Smooth muscle cell (in vitro differentiated cells): ENCODE results near the gene CAB39L. TPM values are rescaled to one million over a fixed set of nuclear protein-coding genes. Genes with fewer than 3 reads are reported as not detected.

Experiments
- DNase-seq: peaks from one replicate; lab custom pipeline; 2025; ENCODE audit not compliant: unreplicated experiment; lab: John Stamatoyannopoulos, UW
- H2AFZ ChIP-seq: fragments of 200-600 bp; sonication (generic); 2 replicates; pipeline ENCODE4 v1.6.0; 2016; ENCODE audit warnings: antibody characterized with exemption, low read depth, mild to moderate bottlenecking
- H3F3A ChIP-seq: fragments of 200-600 bp; sonication (generic); 2 replicates; pipeline ENCODE4 v1.6.0; 2017; ENCODE audit warnings: antibody characterized with exemption, low read depth
- H3K27ac ChIP-seq: fragments of 200-600 bp; sonication (generic); 2 replicates; pipeline ENCODE4 v1.5.1; 2016; ENCODE audit warnings: low read depth, mild to moderate bottlenecking
- H3K27me3 ChIP-seq: fragments of 200-600 bp; sonication (generic); 2 replicates; pipeline ENCODE4 v1.6.1; 2016; ENCODE audit warnings: low read depth, mild to moderate bottlenecking
- H3K36me3 ChIP-seq: fragments of 200-600 bp; sonication (generic); 2 replicates; pipeline ENCODE4 v1.5.1; 2016; ENCODE audit warnings: low read depth
- H3K4me1 ChIP-seq: fragments of 200-600 bp; sonication (generic); 2 replicates; pipeline ENCODE4 v1.5.1; 2016; ENCODE audit warnings: low read depth
- H3K4me2 ChIP-seq: fragments of 200-600 bp; sonication (generic); 2 replicates; pipeline ENCODE4 v1.6.0; 2016; ENCODE audit warnings: mild to moderate bottlenecking
- H3K4me3 ChIP-seq: fragments of 200-600 bp; sonication (generic); 2 replicates; pipeline ENCODE4 v1.5.1; 2016; ENCODE audit warnings: mild to moderate bottlenecking
- H3K79me2 ChIP-seq: fragments of 200-600 bp; sonication (generic); 2 replicates; pipeline ENCODE4 v1.6.0; 2016; ENCODE audit warnings: low read depth, mild to moderate bottlenecking
- H3K9ac ChIP-seq: fragments of 200-600 bp; sonication (generic); 2 replicates; pipeline ENCODE4 v1.6.0; 2016; ENCODE audit warnings: low read depth
- H3K9me3 ChIP-seq: fragments of 200-600 bp; sonication (generic); replicated peaks from 2 replicates; pipeline ENCODE4 v1.5.1; 2016; ENCODE audit warnings: low read depth
- H4K20me1 ChIP-seq: fragments of 200-600 bp; sonication (generic); 2 replicates; pipeline ENCODE4 v1.6.0; 2016; ENCODE audit warnings: low read depth
- WGBS: methylation state at CpG from one replicate; pipeline ENCODE4 v1.1.7; 2016; ENCODE audit warnings: low lambda C conversion rate; 5-methylcytosine and 5-hydroxymethylcytosine counted together
- polyA plus RNA-seq: library from polyadenylated mRNA; unstranded; fragments of >200 nt; fragmentation: Nextera tagmentation; extraction: Ambion mirVana; gene quantifications from 2 replicates; pipeline ENCODE4 v1.2.1, GENCODE V29; 2016
- total RNA-seq: library from RNA; depleted of rRNA; stranded (reverse); fragments of >200 nt; gene quantifications from 2 replicates; pipeline ENCODE4 v1.2.3, GENCODE V29; 2014
- TF ChIP-seq, protein P1 (sequence below): fragments of 200-600 bp; sonication (generic); IDR thresholded peaks from 2 replicates; pipeline ENCODE4 v1.5.1; 2017; ENCODE audit warnings: borderline replicate concordance, mild to moderate bottlenecking, antibody characterized with exemption; ENCODE audit not compliant: insufficient read depth, poor library complexity, severe bottlenecking

Gene CAB39L
- total and polyA plus RNA-seq, 2 experiments from 2014 or later = 13.2 to 13.8 TPM

DNA sequence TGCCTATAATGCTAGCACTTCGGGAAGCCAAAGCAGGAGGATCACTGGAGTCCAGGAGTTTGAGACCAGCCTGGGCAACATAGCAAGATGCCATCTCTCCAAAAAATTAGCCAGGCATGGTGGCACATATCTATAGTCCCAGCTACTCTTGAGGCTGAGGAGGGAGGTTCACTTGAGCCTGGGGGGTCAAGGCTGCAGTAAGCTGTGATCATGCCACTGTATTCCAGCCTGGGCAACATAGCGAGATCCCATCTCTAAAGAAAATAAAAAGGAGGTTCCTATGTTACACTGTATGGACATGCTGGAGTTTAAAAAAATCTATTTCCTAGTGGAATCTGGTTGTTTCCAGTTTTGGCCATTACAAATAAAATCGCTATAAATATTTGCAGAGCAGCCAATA lies 2.6 kb downstream of the CAB39L start:
- Histone ChIP-seq H3K9ac (no peak overlapping the region), H3K79me2 (peaks cover 14% of the 10 kb centered on the region), H4K20me1 (no peaks in the 10 kb centered on the region), H3K4me1 (peaks cover 9% of the 10 kb centered on the region), H3K9me3 (no peaks in the 10 kb centered on the region), H3K27ac (no peak overlapping the region), H2AFZ (no peak overlapping the region), H3F3A (peaks cover 4% of the 10 kb centered on the region), H3K4me2 (no peak overlapping the region), H3K36me3 (no peaks in the 10 kb centered on the region), H3K27me3 (no peaks in the 10 kb centered on the region), H3K4me3 (no peak overlapping the region)
- DNase-seq = no peak
- 96% methylated on average over 3 of the region's 3 CpGs for WGBS
- TF ChIP-seq, protein P1, sequence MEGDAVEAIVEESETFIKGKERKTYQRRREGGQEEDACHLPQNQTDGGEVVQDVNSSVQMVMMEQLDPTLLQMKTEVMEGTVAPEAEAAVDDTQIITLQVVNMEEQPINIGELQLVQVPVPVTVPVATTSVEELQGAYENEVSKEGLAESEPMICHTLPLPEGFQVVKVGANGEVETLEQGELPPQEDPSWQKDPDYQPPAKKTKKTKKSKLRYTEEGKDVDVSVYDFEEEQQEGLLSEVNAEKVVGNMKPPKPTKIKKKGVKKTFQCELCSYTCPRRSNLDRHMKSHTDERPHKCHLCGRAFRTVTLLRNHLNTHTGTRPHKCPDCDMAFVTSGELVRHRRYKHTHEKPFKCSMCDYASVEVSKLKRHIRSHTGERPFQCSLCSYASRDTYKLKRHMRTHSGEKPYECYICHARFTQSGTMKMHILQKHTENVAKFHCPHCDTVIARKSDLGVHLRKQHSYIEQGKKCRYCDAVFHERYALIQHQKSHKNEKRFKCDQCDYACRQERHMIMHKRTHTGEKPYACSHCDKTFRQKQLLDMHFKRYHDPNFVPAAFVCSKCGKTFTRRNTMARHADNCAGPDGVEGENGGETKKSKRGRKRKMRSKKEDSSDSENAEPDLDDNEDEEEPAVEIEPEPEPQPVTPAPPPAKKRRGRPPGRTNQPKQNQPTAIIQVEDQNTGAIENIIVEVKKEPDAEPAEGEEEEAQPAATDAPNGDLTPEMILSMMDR = no peak

DNA sequence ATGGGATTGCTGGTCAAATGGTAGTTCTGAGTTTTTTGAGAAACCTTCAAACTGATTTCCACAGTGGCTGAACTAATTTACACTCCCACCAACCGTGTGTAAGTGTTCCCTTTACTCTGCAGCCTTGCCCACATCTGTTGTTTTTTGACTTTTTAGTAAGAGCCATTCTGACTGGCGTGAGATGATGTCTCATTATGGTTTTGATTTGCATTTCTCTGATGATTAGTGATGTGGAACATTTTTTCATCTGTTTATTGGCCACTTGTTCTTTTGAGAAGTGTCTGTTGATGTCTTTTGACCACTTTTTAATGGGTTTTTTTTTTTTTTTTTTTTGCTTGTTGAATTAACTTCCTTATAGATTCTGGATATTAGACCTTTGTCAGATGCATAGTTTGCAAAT lies 4.3 kb downstream of the CAB39L start:
- no peaks in the 10 kb centered on the region for H3K9me3 ChIP-seq
- H3F3A ChIP-seq = no peaks in the 10 kb centered on the region
- H3K4me2 ChIP-seq = no peak overlapping the region
- H3K4me3 ChIP-seq = no peak overlapping the region
- TF ChIP-seq, protein P1 = no peak
- no peaks in the 10 kb centered on the region for H3K36me3 ChIP-seq
- 79% methylated on average over 2 of the region's 2 CpGs for WGBS
- H3K79me2 ChIP-seq = peaks cover 5% of the 10 kb centered on the region
- H3K27me3 ChIP-seq = no peaks in the 10 kb centered on the region
- no peak overlapping the region for H2AFZ ChIP-seq
- no peaks in the 10 kb centered on the region for H4K20me1 ChIP-seq
- no peak overlapping the region for H3K9ac ChIP-seq
- H3K4me1 ChIP-seq = peaks cover 5% of the 10 kb centered on the region
- H3K27ac ChIP-seq = no peak overlapping the region
- no peak for DNase-seq

DNA sequence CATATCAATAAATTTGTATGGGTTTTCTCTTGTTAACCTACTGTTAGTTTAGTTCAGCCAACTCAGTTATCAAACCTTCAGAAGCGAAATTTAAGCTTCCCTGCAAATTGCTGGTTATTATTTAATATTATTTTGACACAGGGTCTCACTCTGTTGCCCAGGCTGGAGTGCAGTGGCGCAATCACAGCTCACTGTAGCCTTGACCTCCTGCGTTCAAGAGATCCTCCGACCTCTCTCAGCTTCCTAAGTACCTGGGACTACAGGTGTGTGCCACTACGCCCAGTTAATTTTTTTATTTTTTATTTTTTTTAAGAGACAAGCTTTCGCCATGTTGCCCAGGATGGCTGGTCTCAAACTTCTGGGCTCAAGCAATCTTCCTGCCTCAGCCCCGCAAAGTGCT lies 6.2 kb downstream of the CAB39L start:
- DNase-seq = no peak
- no peak overlapping the region for H3K9ac ChIP-seq
- H3K9me3 ChIP-seq = no peaks in the 10 kb centered on the region
- H3F3A ChIP-seq = no peaks in the 10 kb centered on the region
- H3K4me2 ChIP-seq = no peak overlapping the region
- peaks cover under 1% of the 10 kb centered on the region for H3K4me1 ChIP-seq
- H3K36me3 ChIP-seq = no peaks in the 10 kb centered on the region
- peaks cover under 1% of the 10 kb centered on the region for H3K79me2 ChIP-seq
- no peak overlapping the region for H3K4me3 ChIP-seq
- no peak overlapping the region for H3K27ac ChIP-seq
- no peaks in the 10 kb centered on the region for H3K27me3 ChIP-seq
- no peak overlapping the region for H2AFZ ChIP-seq
- TF ChIP-seq, protein P1 = no peak
- 90% methylated on average over 7 of the region's 7 CpGs for WGBS
- H4K20me1 ChIP-seq = no peaks in the 10 kb centered on the region

DNA sequence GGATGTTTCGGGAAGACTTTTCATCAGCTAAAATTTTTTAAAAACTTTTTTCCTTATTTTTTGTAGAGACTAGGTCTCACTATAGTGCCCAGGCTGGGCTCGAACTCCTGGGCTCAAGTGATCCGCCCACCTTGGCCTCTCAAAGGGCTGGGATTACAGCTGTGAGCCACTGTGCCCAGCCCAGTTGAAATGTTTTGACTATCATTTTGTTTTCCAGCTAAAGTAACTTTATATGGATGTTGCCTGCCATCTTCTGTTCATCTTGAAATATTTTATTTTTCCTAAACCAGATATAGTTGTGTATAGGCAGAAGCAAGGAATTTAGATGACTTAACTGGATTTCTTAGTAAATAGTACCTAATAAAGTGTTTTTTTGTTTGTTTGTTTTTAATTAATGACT lies 7.0 kb downstream of the CAB39L start:
- H3K79me2 ChIP-seq = no peaks in the 10 kb centered on the region
- H3K4me1 ChIP-seq = no peaks in the 10 kb centered on the region
- H3K27ac ChIP-seq = no peak overlapping the region
- no peak overlapping the region for H3K4me3 ChIP-seq
- H4K20me1 ChIP-seq = no peaks in the 10 kb centered on the region
- H3K36me3 ChIP-seq = no peaks in the 10 kb centered on the region
- H3K27me3 ChIP-seq = no peaks in the 10 kb centered on the region
- WGBS = 82% methylated on average over 3 of the region's 3 CpGs
- H3K4me2 ChIP-seq = no peak overlapping the region
- H3F3A ChIP-seq = no peaks in the 10 kb centered on the region
- TF ChIP-seq, protein P1 = peak; percentile 24
- H3K9ac ChIP-seq = no peak overlapping the region
- H3K9me3 ChIP-seq = no peaks in the 10 kb centered on the region
- no peak for DNase-seq
- H2AFZ ChIP-seq = no peak overlapping the region
